Astrocyte of the spinal cord (primary cell): ENCODE measurements around the gene SPRTN.

Experiments used
- DNase-seq: peaks from one replicate; pipeline ENCODE4 v3.0.0; 2011; ENCODE audit warnings: low read depth, low spot score
- H3K4me3 ChIP-seq: 2 replicates; pipeline ENCODE4 v1.5.1; 2011; ENCODE audit warnings: low read depth, mild to moderate bottlenecking, low read length, moderate library complexity
- CTCF ChIP-seq: IDR thresholded peaks from 2 replicates; pipeline ENCODE4 v1.5.1; 2012; ENCODE audit warnings: low read depth, mild to moderate bottlenecking, low read length, inconsistent platforms
- in situ Hi-C: cut with HindIII; loops from 2 replicates; pipeline ENCODE4 v1.10.0; 2017; ENCODE audit warnings: low sequenced_read_pairs

SPRTN gene

GRCh38 chr1:231355171-231355570, 17.1 kb downstream of the SPRTN start:
- H3K4me3 ChIP-seq, result no peak overlapping the region
- no peak for TF ChIP-seq CTCF
- no peak for DNase-seq
- in situ Hi-C loops, result no loop called here

GRCh38 chr1:231357187-231357772, 19.2 kb downstream of the SPRTN start:
- TF ChIP-seq CTCF, result no peak
- DNase-seq, result no peak
- no peak overlapping the region for H3K4me3 ChIP-seq
- in situ Hi-C loops, result no loop called here

GRCh38 chr1:231357831-231358354, 19.8 kb downstream of the SPRTN start:
- peak; percentile 63 for TF ChIP-seq CTCF
- H3K4me3 ChIP-seq, result no peak overlapping the region
- peak; percentile 75 for DNase-seq
- in situ Hi-C loops, result no loop called here

GRCh38 chr1:231359113-231359512, 21.0 kb downstream of the SPRTN start:
- in situ Hi-C loops, result no loop called here
- no peak for TF ChIP-seq CTCF
- DNase-seq, result peak; percentile 78
- H3K4me3 ChIP-seq, result no peak overlapping the region

GRCh38 chr1:231362325-231362724, 24.2 kb downstream of the SPRTN start:
- no peak for TF ChIP-seq CTCF
- in situ Hi-C loops, result no loop called here
- H3K4me3 ChIP-seq, result no peak overlapping the region
- no peak for DNase-seq

- in situ Hi-C loops, result no loop called here
- no peak overlapping the region for H3K4me3 ChIP-seq
- TF ChIP-seq CTCF, result no peak
- DNase-seq, result no peak
Measured at GRCh38 chr1:231363624-231364023, 25.5 kb downstream of the SPRTN start.
